ENCODE results near the gene TMEM252.

- TF ChIP-seq, protein P1, sequence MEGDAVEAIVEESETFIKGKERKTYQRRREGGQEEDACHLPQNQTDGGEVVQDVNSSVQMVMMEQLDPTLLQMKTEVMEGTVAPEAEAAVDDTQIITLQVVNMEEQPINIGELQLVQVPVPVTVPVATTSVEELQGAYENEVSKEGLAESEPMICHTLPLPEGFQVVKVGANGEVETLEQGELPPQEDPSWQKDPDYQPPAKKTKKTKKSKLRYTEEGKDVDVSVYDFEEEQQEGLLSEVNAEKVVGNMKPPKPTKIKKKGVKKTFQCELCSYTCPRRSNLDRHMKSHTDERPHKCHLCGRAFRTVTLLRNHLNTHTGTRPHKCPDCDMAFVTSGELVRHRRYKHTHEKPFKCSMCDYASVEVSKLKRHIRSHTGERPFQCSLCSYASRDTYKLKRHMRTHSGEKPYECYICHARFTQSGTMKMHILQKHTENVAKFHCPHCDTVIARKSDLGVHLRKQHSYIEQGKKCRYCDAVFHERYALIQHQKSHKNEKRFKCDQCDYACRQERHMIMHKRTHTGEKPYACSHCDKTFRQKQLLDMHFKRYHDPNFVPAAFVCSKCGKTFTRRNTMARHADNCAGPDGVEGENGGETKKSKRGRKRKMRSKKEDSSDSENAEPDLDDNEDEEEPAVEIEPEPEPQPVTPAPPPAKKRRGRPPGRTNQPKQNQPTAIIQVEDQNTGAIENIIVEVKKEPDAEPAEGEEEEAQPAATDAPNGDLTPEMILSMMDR (IDR thresholded peaks at IDR 0.05): no peak
- no peak for TF ChIP-seq EP300 (IDR thresholded peaks at IDR 0.05)
- no peak for TF ChIP-seq POLR2AphosphoS5 (IDR thresholded peaks at IDR 0.05)
These were observed 17.9 kb upstream of the TMEM252 start for GRCh38 chr9:68558545-68558944.
